GM12801 (cell line): ENCODE measurements around the gene WFDC2.

Experiments used
- TF ChIP-seq, protein P1 (sequence below): IDR thresholded peaks from one replicate; pipeline ENCODE4 v1.5.1; 2011; ENCODE audit warnings: control low read depth; ENCODE audit not compliant: insufficient read length; ENCODE audit errors: extremely low read depth

Gene WFDC2

DNA sequence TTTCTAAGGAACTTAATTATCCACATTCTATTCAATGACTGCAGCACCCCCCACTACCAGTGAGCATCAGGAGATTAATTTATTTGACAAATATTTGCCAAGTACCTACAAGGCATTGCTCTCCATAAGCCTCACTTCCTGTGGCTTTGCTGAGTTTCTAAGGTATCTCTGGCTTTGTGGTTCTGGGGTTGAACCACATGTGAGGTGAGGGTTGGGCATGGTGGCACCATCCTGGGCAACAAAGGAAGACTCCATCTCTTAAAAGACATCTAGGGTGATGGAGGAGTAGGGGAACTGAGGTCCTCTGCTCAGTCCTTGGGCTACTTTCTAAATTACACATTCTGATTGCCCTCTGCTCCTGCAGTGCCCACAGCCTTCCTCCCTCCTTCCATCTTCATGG lies 25.5 kb upstream of the WFDC2 start:
- TF ChIP-seq, protein P1, sequence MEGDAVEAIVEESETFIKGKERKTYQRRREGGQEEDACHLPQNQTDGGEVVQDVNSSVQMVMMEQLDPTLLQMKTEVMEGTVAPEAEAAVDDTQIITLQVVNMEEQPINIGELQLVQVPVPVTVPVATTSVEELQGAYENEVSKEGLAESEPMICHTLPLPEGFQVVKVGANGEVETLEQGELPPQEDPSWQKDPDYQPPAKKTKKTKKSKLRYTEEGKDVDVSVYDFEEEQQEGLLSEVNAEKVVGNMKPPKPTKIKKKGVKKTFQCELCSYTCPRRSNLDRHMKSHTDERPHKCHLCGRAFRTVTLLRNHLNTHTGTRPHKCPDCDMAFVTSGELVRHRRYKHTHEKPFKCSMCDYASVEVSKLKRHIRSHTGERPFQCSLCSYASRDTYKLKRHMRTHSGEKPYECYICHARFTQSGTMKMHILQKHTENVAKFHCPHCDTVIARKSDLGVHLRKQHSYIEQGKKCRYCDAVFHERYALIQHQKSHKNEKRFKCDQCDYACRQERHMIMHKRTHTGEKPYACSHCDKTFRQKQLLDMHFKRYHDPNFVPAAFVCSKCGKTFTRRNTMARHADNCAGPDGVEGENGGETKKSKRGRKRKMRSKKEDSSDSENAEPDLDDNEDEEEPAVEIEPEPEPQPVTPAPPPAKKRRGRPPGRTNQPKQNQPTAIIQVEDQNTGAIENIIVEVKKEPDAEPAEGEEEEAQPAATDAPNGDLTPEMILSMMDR = no peak

DNA sequence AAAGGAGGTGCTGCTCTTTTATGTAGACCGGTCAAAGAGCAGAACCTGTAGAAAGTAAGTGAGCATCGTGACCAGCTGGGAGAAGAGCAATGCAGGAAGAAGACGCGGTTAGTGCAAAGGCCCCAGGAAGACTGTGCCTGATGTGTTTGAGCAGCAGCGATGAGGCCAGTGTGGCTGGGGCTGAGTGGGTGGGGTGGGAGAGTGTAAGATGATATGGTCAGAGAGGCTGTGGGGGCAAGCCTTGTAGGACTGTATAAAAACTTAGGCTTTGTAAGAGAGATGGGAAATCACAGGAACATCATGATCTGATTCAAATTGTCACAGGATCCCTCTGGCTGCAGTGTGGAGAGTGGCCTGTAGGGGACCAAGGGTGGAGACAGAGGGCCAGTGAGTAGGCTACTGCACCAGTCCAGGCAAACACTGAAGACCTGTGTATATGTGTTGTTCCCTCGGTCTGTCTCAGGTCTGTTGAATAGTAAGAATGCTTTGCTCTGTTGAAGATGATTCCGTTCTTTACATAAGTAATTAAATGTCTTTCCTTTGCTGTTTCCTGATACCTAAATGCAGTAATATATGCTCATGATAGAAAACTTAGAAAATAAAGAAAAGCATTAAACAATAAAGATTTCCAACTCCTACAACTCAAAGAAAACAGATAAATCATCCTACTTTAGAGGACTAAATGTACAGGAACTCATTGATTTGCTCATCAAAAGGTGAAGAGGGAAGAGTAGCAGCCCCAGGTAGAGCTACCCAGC lies 23.6 kb upstream of the WFDC2 start:
- TF ChIP-seq, protein P1 = peak; percentile 28

DNA sequence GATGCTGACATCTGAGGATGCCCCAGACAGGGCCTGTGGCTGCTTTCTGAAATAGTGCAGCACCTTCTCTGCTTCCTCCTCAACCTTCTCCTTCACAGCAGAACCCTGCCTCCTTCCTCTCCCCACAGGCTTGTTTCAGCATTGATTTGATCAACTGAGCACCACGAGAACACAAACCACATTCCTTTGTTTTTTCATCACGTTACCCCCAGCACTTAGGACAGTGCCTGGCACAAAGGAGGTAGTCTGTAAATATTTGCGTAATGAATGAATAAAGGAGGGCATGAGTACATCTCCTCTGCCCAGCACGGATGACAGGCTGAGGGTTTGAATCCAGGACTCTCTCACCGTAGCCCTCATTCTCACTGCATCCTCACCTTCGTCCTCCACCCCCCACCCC lies 21.3 kb upstream of the WFDC2 start:
- TF ChIP-seq, protein P1 = no peak

DNA sequence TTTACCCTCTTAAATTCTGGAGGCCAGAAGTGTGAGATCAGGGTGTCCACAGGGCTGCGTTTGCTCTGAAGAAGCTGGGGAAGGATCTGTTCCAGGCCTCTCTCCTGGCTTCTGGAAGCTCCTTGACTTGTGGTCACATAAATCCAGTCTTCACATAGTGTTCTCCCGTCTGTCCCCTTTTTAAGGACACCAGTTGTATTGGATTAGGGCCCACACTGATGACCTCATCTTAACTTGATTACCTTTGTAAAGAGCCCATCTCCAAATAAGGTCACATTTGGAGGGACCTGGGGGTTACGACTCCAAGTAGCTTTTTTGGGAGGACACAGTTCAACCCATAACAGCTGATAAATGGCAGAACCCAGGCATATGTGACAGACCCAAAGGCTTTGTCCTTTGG lies 20.0 kb upstream of the WFDC2 start:
- TF ChIP-seq, protein P1 = no peak

DNA sequence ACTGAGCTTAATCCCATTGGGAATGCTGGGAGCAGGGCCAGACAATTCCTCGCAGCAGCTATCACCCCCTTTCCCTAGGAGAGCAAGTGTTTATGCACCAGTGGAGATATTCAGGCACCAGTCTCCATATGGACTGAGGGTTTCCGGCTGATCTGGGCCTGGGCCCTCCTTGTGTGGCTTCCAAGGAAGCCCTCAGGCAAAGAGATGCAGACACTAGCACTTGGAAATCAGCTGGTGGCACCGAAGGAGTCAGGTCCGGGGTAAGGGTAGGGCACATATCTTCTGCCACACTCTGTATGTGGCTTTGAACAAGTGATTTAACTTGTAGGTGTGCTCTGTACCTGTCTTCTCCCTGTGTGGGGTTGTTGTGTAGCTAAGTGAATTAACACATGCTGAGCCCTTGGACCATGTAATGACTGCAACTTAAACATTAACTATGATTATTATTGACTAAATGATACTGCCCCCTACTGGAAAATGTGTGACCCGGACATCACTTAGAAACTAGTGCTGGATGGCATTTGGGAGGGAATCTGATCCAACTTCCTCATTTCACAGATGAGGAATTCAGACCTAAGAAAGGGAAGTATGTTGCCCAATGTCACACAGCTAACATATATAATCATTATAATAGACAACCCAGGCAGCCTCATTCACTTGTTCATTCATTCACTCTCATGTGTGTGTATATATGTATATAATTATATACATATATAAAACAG lies 19.3 kb upstream of the WFDC2 start:
- TF ChIP-seq, protein P1 = no peak

DNA sequence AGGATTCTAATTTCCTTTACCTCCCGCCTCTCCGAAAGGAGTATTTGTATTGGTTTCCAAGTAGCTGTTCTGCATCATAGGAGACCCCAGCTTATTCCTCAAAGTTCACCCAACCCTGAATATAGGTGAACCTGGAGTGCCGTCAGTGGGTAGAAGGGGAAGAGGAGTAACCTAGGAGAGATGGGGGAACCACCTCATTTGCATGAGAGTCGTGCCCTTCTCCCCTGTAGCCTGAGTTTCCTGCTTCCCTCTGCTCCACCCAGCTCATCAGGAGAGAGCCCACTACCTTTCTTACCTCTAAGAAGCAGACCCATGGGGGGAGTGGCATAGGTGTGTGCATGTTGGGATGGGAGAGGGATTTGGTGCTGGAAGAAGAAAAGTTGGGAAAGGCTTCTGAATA lies 17.3 kb upstream of the WFDC2 start:
- TF ChIP-seq, protein P1 = no peak

DNA sequence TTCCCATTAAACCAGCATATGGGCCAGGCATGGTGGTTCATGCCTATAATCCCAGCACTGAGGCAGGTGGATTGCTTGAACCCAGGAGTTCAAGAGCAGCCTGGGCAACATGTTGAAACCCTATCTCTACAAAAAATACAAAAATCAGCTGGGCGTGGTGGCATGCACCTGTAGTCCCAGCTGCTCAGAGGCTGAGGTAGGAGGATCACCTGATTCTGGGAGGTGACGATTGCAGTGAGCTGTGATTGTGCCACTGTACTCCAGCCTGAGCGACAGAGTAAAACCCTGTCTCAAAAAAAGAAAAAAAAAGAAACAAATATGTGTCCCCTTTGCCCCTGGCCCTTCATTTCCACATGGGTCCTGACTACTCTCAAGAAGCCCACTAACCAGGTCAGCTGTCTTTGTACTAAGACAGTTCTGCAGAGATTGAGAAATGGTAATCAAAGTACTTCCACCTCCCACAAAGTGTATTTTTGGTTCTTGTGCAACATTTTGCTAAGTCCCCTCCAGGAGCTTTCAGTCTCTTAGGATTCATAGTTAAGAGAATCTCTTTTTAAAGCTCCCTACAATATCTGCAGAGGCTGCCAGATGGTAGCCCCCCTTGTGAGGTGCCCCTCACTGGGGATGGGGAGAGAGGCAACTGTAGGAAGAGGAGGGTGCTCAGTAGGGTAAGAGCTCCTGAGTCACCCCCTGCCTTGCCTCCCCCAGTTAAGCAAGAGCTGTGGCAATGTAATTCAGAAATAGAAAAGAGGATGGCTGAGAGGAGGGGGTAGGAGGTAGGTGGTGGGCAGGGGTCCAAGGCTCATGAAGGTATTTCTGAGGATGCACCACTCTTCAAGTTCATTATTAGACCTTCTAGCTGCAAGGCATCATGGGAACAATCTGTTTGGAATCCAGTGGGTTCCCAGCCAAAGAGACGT lies 16.5 kb upstream of the WFDC2 start:
- TF ChIP-seq, protein P1 = no peak
